NB4 (cell line): Measurements from ENCODE around the gene ANO1.

Source experiments
- DNase-seq: peaks from one replicate; pipeline ENCODE4 v3.0.0; 2010; ENCODE audit warnings: low read depth
- H3K4me3 ChIP-seq: one replicate; pipeline ENCODE4 v1.5.1; 2011; ENCODE audit warnings: mild to moderate bottlenecking, low read depth, low read length, moderate library complexity
- CTCF ChIP-seq: IDR thresholded peaks from one replicate; pipeline ENCODE4 v1.5.1; 2012; ENCODE audit warnings: low read depth, low read length
- MAX ChIP-seq: IDR thresholded peaks from 2 replicates; pipeline ENCODE4 v1.6.1; 2011; ENCODE audit warnings: low read depth, low read length
- MYC ChIP-seq: IDR thresholded peaks from 2 replicates; pipeline ENCODE4 v1.6.1; 2011; ENCODE audit warnings: low read depth, low read length
- POLR2A ChIP-seq: IDR thresholded peaks from 2 replicates; pipeline ENCODE4 v1.6.1; 2011; ENCODE audit warnings: mild to moderate bottlenecking; ENCODE audit not compliant: insufficient read length; ENCODE audit errors: extremely low read depth

ANO1 gene

DNA sequence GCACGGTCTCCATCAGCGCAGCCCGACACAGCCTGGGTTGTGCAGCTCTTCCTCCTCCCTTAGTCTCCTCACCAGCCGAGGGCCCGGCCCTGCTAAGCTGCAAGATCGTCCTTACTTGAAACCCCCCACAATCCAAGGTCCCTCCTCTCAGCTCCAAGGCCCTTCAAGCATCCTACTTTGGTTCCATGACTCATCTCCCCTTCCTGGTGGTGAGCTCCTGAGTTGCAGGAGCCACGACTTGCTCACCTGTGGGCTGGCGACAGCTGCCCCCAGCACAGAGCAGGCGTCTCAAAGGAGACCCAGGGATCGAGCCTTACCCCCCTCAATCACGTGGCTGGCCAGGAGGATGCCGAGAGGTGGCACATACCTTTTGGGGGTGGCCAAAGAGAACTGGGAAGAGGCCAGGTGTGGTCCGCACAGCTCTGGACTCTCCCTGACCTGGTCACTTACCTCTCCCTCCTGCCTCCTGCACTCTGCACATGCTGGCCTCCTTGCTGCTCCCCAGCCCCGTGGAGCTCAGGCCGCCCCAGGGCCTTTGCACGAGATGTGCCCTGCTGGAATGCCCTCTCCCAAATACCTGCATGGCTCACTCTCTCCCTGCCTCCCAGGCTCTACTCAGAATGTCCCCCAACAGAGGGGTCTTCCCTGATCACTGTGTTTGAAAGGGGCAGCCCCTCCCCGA lies 89.7 kb downstream of the ANO1 start:
- no peak for DNase-seq
- H3K4me3 ChIP-seq, result no peak overlapping the region
- TF ChIP-seq MAX, result no peak
- no peak for TF ChIP-seq MYC
- no peak for TF ChIP-seq POLR2A
- no peak for TF ChIP-seq CTCF

- TF ChIP-seq MYC (no peak), MAX (no peak), POLR2A (no peak), CTCF (no peak)
- DNase-seq, result no peak
Measured at GRCh38 chr11:70168405-70168754, 90.3 kb downstream of the ANO1 start.

GRCh38 chr11:70169127-70169526 lies 91.0 kb downstream of the ANO1 start:
- no peak overlapping the region for H3K4me3 ChIP-seq
- TF ChIP-seq POLR2A, result no peak
- TF ChIP-seq MYC, result no peak
- no peak for TF ChIP-seq CTCF
- no peak for TF ChIP-seq MAX
- DNase-seq, result no peak

More at GRCh38 chr11:70168405-70168754, 90.3 kb downstream of the ANO1 start:
- H3K4me3 ChIP-seq, result no peak overlapping the region

DNA sequence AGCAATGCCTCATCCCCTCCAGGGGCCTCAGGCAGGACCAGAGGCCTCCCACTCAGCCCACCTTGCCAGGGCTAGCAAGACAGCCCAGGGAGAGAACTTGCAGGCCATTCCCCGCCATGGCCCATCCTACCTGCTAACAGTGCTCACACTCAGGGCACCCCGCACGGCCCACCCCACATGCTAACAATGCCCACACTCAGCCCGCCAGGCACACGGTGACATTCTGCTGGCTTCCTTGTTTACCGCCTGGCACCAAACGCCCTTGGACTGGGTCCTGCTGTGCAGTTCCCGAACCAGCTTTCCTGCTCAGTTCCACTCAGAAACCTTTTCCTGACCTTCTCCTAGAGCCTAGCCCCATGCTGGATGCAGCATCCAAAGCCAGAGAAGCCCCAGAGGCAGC lies 91.5 kb downstream of the ANO1 start:
- no peak for DNase-seq
- TF ChIP-seq POLR2A (no peak), MYC (no peak), MAX (no peak), CTCF (no peak)
- no peak overlapping the region for H3K4me3 ChIP-seq

DNA sequence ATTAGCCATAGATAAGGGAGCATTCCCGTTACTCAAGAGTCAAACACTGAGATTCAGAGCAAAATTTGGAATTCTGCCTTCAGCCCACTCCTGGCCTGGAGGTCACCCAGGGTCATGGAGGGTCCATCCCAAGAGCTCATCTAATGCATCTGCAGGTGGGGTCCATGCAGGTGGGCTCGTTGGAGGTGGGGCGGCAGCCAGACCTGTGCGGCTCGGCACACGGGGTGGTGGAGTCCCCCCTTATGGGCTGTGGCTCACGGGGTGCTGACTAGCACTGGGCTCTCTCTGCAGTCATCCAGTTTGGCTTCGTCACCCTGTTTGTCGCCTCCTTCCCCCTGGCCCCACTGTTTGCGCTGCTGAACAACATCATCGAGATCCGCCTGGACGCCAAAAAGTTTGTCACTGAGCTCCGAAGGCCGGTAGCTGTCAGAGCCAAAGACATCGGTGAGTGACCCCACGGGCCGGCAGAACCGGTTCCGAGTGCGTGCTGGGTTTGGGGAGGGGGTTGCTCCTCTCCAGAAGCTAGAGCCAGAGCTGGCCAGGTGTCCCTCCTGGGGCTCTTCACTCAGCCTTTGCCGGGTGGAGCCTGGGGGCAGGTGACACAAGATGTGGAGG lies 92.6 kb downstream of the ANO1 start:
- TF ChIP-seq MAX, result no peak
- TF ChIP-seq POLR2A, result no peak
- no peak overlapping the region for H3K4me3 ChIP-seq

DNA sequence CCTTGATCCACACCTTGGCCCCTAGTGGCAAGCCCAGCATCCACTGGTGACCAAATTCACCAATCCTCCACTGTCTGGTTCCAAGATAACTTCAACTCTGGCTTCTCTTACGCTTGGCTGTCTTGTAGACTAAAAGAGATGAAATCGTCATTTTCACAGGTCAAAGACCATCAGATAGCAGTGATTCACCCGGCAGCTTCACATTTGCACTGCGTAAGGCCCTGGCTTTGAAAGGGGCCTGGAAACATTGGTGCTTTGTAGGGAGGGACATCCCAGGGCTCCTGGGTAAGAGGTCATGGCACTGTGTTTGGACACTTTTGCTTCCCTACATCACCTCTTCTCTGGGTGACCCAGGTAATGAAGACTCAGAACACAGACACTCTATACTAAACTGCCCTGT lies 94.9 kb downstream of the ANO1 start:
- no peak overlapping the region for H3K4me3 ChIP-seq
- no peak for DNase-seq
- TF ChIP-seq POLR2A, result no peak
- no peak for TF ChIP-seq MYC
- no peak for TF ChIP-seq MAX
- no peak for TF ChIP-seq CTCF

More for the DNA sequence above, 92.6 kb downstream of the ANO1 start:
- no peak for DNase-seq
